A549 (cell line): ENCODE results near the gene PGM5. TPM values are rescaled to one million over a fixed set of nuclear protein-coding genes. Genes with fewer than 3 reads are reported as not detected.

Experiments used
- ATAC-seq, 2 experiments: fragments of 200-7000 bp in 1 of 2; fragments of >200 bp in 1 of 2; cut with Nextera tagmentation in 1 of 2; cut with Tn5 transposase in 1 of 2; 3 replicates each; pipeline versions ENCODE4 v1.8.0 to v1.9.1; 2018 to 2020; ENCODE audit warnings: mild to moderate bottlenecking in 1 of 2, moderate library complexity in 1 of 2
- CTCF ChIA-PET: fragments of 300-600 bp; sonication (Branson Sonifier 250); formaldehyde crosslinking; extraction: SDS; loops from one replicate; lab custom pipeline; 2021; ENCODE audit warnings: antibody characterized with exemption, inconsistent platforms; lab: Yijun Ruan, JAX
- POLR2A ChIA-PET: fragments of 350-600 bp; formaldehyde crosslinking; extraction: SDS; loops from one replicate; lab custom pipeline; 2021; ENCODE audit warnings: antibody characterized with exemption, inconsistent platforms; lab: Yijun Ruan, JAX
- DNase-seq, 2 experiments: peaks; one replicate each; pipeline versions ENCODE4 v3.0.0 to v3.0.0-alpha.2; 2011 to 2016; ENCODE audit warnings: low read depth in 1 of 2, low spot score in 1 of 2
- FAIRE-seq: peaks from 2 replicates; lab custom pipeline; 2011; peaks lifted over from hg19 to GRCh38; lab: Jason Lieb, UNC
- H3K27ac ChIP-seq, 2 experiments: fragments of >200 bp; sonication (Bioruptor Twin); formaldehyde crosslinking; 3 replicates each; pipeline ENCODE4 v1.5.1; 2016 to 2017
- H3K4me1 ChIP-seq: fragments of >200 bp; sonication (Bioruptor Twin); formaldehyde crosslinking; 3 replicates; pipeline ENCODE4 v1.6.1; 2016
- H3K4me2 ChIP-seq: fragments of >200 bp; sonication (Bioruptor Twin); formaldehyde crosslinking; 3 replicates; pipeline ENCODE4 v1.6.1; 2016
- H3K4me3 ChIP-seq: fragments of >200 bp; sonication (Bioruptor Twin); formaldehyde crosslinking; 3 replicates; pipeline ENCODE4 v1.5.1; 2016
- H3K9me3 ChIP-seq: fragments of >200 bp; sonication (Bioruptor Twin); formaldehyde crosslinking; 3 replicates; pipeline ENCODE4 v1.6.1; 2016
- ATOH8 ChIP-seq: fragments of 250-450 bp; sonication (Bioruptor Pico); IDR thresholded peaks from 2 replicates; pipeline ENCODE4 v1.5.0; 2020; ENCODE audit warnings: low read depth, mild to moderate bottlenecking, moderate library complexity
- CHD4 ChIP-seq: fragments of 200-600 bp; sonication (generic); IDR thresholded peaks from 2 replicates; pipeline ENCODE4 v1.6.1; 2016; ENCODE audit warnings: antibody characterized with exemption, mild to moderate bottlenecking, borderline replicate concordance
- EHMT2 ChIP-seq: fragments of 200-600 bp; sonication (generic); IDR thresholded peaks from 2 replicates; pipeline ENCODE4 v1.6.1; 2016; ENCODE audit warnings: antibody characterized with exemption, low read depth, mild to moderate bottlenecking, moderate library complexity
- EP300 ChIP-seq, 2 experiments: fragments of >200 bp; sonication (Bioruptor Twin); formaldehyde crosslinking; IDR thresholded peaks; 2 replicates in 1 of 2; 3 replicates in 1 of 2; pipeline ENCODE4 v1.6.1; 2016 to 2017
- ESRRA ChIP-seq: fragments of 150-350 bp; IDR thresholded peaks from 2 replicates; pipeline ENCODE4 v1.6.1; 2014; ENCODE audit warnings: mild to moderate bottlenecking, low read length, borderline replicate concordance
- FOSB ChIP-seq: fragments of 250-450 bp; sonication (Bioruptor Pico); IDR thresholded peaks from 2 replicates; pipeline ENCODE4 v1.5.0; 2020; ENCODE audit warnings: mild to moderate bottlenecking, moderate library complexity
- FOXS1 ChIP-seq: fragments of 250-450 bp; sonication (Bioruptor Pico); IDR thresholded peaks from 2 replicates; pipeline ENCODE4 v1.5.0; 2020; ENCODE audit warnings: mild to moderate bottlenecking, moderate library complexity
- HDAC2 ChIP-seq: fragments of 200-600 bp; sonication (generic); IDR thresholded peaks from 2 replicates; pipeline ENCODE4 v1.6.1; 2016
- HEYL ChIP-seq: fragments of 250-450 bp; sonication (Bioruptor Pico); IDR thresholded peaks from 2 replicates; pipeline ENCODE4 v1.8.0; 2021; ENCODE audit warnings: mild to moderate bottlenecking, moderate library complexity
- HOXB13 ChIP-seq: fragments of 250-450 bp; sonication (Bioruptor Pico); IDR thresholded peaks from 2 replicates; pipeline ENCODE4 v1.5.0; 2020; ENCODE audit warnings: low read depth, mild to moderate bottlenecking, moderate library complexity
- KDM1A ChIP-seq: fragments of 200-600 bp; sonication (generic); IDR thresholded peaks from 2 replicates; pipeline ENCODE4 v1.6.1; 2016; ENCODE audit warnings: low read depth, mild to moderate bottlenecking
- MAFK ChIP-seq: fragments of 450-650 bp; IDR thresholded peaks from 2 replicates; pipeline ENCODE4 v1.6.1; 2014; ENCODE audit not compliant: partially characterized antibody
- MAZ ChIP-seq: fragments of 150-350 bp; IDR thresholded peaks from 2 replicates; pipeline ENCODE4 v1.6.1; 2014; ENCODE audit warnings: antibody characterized with exemption, low read depth, low read length, borderline replicate concordance
- PBX3 ChIP-seq: IDR thresholded peaks from 2 replicates; pipeline ENCODE4 v1.6.1; 2012
- POLR2AphosphoS2 ChIP-seq: conservative IDR thresholded peaks from 2 replicates; pipeline ENCODE4 v1.6.1; 2012; ENCODE audit warnings: low read length, improper control_type of control experiment, inconsistent platforms
- REST ChIP-seq: fragments of 200-600 bp; sonication (generic); IDR thresholded peaks from 2 replicates; pipeline ENCODE4 v1.6.1; 2016; ENCODE audit warnings: antibody characterized with exemption, mild to moderate bottlenecking, moderate library complexity
- RFX5 ChIP-seq: fragments of 450-650 bp; IDR thresholded peaks from 2 replicates; pipeline ENCODE4 v1.7.1; 2014; ENCODE audit warnings: antibody characterized with exemption, mild to moderate bottlenecking, moderate library complexity
- SREBF2 ChIP-seq: fragments of 450-650 bp; IDR thresholded peaks from 2 replicates; pipeline ENCODE4 v1.6.1; 2014; ENCODE audit warnings: mild to moderate bottlenecking, moderate library complexity
- ZC3H11A ChIP-seq: fragments of 450-650 bp; IDR thresholded peaks from 2 replicates; pipeline ENCODE4 v1.6.1; 2014; ENCODE audit warnings: antibody characterized with exemption, mild to moderate bottlenecking
- WGBS: methylation state at CpG from one replicate; pipeline ENCODE4 v1.1.6; 2017; ENCODE audit errors: missing lambda C conversion rate; 5-methylcytosine and 5-hydroxymethylcytosine counted together
- polyA plus RNA-seq, 4 experiments: library from polyadenylated mRNA; depleted of rRNA in 3 of 4; stranded (reverse); fragments of >200 nt; fragmentation: RNase III in 1 of 4; extraction: RNeasy Plus Mini Kit Qiagen cat#74134 plus additional on column Dnase treatment in 1 of 4; gene quantifications; 2 replicates in 3 of 4; 3 replicates in 1 of 4; pipeline ENCODE4 v1.2.3, GENCODE V29; 2011 to 2017

Gene PGM5
- polyA plus RNA-seq, 2 of the 4 experiments (the other 2 are of a cell fraction) = 0.18 TPM; not detected in 1

GRCh38 chr9:68429631-68430030 lies 73.2 kb downstream of the PGM5 start (continued):
- TF ChIP-seq PBX3 (no peak), SREBF2 (no peak), MAZ (no peak)

- Histone ChIP-seq H3K4me2 (no peak overlapping the region), H3K4me1 (no peaks in the 10 kb centered on the region), H3K4me3 (no peak overlapping the region), H3K27ac (no peak overlapping the region), H3K9me3 (no peaks in the 10 kb centered on the region)
- no peak for FAIRE-seq
- 69% methylated on average over 1 of the region's 1 CpG for WGBS
- no peak for ATAC-seq
- TF ChIP-seq FOSB (CRISPR knock-in tag) = no peak
- no peak for TF ChIP-seq HEYL (CRISPR knock-in tag)
- TF ChIP-seq ZC3H11A = no peak
- no peak for TF ChIP-seq ATOH8 (CRISPR knock-in tag)
- POLR2A ChIA-PET = no interaction called here
- CTCF ChIA-PET = no interaction called here
- DNase-seq = no peak
Measured at GRCh38 chr9:68431307-68431706, 74.9 kb downstream of the PGM5 start.

- Histone ChIP-seq H3K4me1 (no peaks in the 10 kb centered on the region), H3K4me2 (no peak overlapping the region), H3K9me3 (no peaks in the 10 kb centered on the region), H3K27ac (no peak overlapping the region), H3K4me3 (no peak overlapping the region)
- TF ChIP-seq HDAC2 (no peak), EHMT2 (no peak), MAFK (no peak), ESRRA (no peak), FOXS1 (CRISPR knock-in tag) (no peak), ZC3H11A (no peak), HEYL (CRISPR knock-in tag) (no peak), REST (no peak), RFX5 (no peak), POLR2AphosphoS2 (no peak), CHD4 (no peak), HOXB13 (no peak), EP300 (IDR thresholded peaks at IDR 0.05) (no peak), KDM1A (no peak)
- no peak for ATAC-seq
- no peak for DNase-seq
- no peak for FAIRE-seq
- CTCF ChIA-PET = no interaction called here
- 58% methylated on average over 6 of the region's 6 CpGs for WGBS
- POLR2A ChIA-PET = no interaction called here
Measured at GRCh38 chr9:68433531-68434110, 77.2 kb downstream of the PGM5 start.
